Mesothelial cell of epicardium (in vitro differentiated cells): ENCODE data around the gene SPDYC. TPM values are rescaled to one million over a fixed set of nuclear protein-coding genes. Genes with fewer than 3 reads are reported as not detected.

ENCODE experiments used
- DNase-seq, 2 experiments: peaks; one replicate each; pipeline ENCODE4 v3.0.0; 2021; ENCODE audit warnings: low spot score in 2 of 2; ENCODE audit not compliant: unreplicated experiment in 2 of 2
- H3K27ac Mint-ChIP-seq: 2 replicates; pipeline ENCODE4 v1.8.0; 2021; ENCODE audit warnings: mixed read lengths
- H3K27me3 Mint-ChIP-seq: 2 replicates; pipeline ENCODE4 v1.8.0; 2021; ENCODE audit warnings: low read depth, mixed read lengths
- H3K36me3 Mint-ChIP-seq: 2 replicates; pipeline ENCODE4 v1.8.0; 2021; ENCODE audit warnings: mixed read lengths
- H3K4me1 Mint-ChIP-seq: 2 replicates; pipeline ENCODE4 v1.8.0; 2021; ENCODE audit warnings: mixed read lengths
- H3K4me3 Mint-ChIP-seq: 2 replicates; pipeline ENCODE4 v1.8.0; 2021; ENCODE audit warnings: mild to moderate bottlenecking, moderate library complexity, mixed read lengths
- H3K9me3 Mint-ChIP-seq: 2 replicates; pipeline ENCODE4 v1.8.0; 2021; ENCODE audit warnings: mixed read lengths
- microRNA-seq: library from miRNA; unstranded; fragments of <30 nt; microRNA quantifications from one replicate; pipeline ENCODE4 v1.2.0, GENCODE V29; 2021; ENCODE audit warnings: inconsistent platforms, mixed read lengths
- total RNA-seq: library from RNA; stranded (reverse); gene quantifications from 3 replicates; pipeline ENCODE4 v1.2.1, GENCODE V29; 2021
- TF ChIP-seq, protein P1 (sequence below): fragments of 200-600 bp; sonication (generic); IDR thresholded peaks from one replicate; pipeline ENCODE4 v1.5.0; 2021; ENCODE audit warnings: antibody characterized with exemption; ENCODE audit not compliant: unreplicated experiment

SPDYC gene
- total RNA-seq, 1 donor from 2014 or later, result not detected

DNA sequence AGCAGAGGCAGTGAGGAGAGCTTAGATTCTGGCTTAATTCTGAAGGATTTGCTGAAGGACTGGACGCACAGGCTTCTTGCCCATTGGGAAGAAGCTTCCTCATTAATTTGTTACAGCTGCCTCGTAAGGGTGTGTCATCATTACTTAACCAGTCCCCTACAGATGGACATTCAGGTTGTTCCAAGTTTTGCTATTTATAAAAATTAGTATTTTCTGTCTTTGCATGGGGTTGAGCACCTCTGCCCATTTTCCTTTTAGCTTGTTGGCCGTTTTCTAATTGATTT is 49.8 kb downstream of the SPDYC start:
- no peak for DNase-seq
- H3K36me3 Mint-ChIP-seq, result no peaks in the 10 kb centered on the region
- H3K27ac Mint-ChIP-seq, result no peak overlapping the region
- no peaks in the 10 kb centered on the region for H3K9me3 Mint-ChIP-seq
- peaks cover 21% of the 10 kb centered on the region for H3K4me1 Mint-ChIP-seq
- H3K4me3 Mint-ChIP-seq, result no peak overlapping the region
- no peaks in the 10 kb centered on the region for H3K27me3 Mint-ChIP-seq
- TF ChIP-seq, protein P1, sequence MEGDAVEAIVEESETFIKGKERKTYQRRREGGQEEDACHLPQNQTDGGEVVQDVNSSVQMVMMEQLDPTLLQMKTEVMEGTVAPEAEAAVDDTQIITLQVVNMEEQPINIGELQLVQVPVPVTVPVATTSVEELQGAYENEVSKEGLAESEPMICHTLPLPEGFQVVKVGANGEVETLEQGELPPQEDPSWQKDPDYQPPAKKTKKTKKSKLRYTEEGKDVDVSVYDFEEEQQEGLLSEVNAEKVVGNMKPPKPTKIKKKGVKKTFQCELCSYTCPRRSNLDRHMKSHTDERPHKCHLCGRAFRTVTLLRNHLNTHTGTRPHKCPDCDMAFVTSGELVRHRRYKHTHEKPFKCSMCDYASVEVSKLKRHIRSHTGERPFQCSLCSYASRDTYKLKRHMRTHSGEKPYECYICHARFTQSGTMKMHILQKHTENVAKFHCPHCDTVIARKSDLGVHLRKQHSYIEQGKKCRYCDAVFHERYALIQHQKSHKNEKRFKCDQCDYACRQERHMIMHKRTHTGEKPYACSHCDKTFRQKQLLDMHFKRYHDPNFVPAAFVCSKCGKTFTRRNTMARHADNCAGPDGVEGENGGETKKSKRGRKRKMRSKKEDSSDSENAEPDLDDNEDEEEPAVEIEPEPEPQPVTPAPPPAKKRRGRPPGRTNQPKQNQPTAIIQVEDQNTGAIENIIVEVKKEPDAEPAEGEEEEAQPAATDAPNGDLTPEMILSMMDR, result no peak

DNA sequence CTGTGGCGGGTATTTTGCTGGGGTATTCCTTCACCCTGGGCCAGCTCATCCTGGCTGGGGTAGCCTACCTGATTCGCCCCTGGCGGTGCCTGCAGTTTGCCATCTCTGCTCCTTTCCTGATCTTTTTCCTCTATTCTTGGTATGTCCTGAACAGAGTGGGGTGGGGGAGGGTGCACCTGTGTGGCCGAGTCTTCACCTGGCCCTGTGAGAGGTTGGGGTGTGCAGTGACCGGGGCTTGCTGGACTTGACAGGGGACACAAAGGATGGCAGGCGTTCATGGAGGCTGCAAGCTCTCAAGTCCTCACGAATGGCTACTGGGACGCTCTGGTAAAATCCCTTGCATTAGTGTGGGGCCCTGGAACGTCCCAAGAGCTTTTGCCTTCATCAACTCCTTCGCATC is 51.0 kb downstream of the SPDYC start:
- DNase-seq, result no peak
- no peak overlapping the region for H3K27ac Mint-ChIP-seq
- H3K4me1 Mint-ChIP-seq, result peaks cover 33% of the 10 kb centered on the region
- TF ChIP-seq, protein P1, result no peak
- no peak overlapping the region for H3K4me3 Mint-ChIP-seq
- H3K27me3 Mint-ChIP-seq, result peaks cover 3% of the 10 kb centered on the region
- H3K9me3 Mint-ChIP-seq, result no peaks in the 10 kb centered on the region
- H3K36me3 Mint-ChIP-seq, result no peaks in the 10 kb centered on the region

Small RNAs within 50 kb of the gene (microRNA-seq; reads per million reads assigned to microRNA genes)
- gene MIR6751, result 1.8 reads per million

Other genes starting within 250 kb of the SPDYC start
- gene PPP2R5B, start 245.5 kb upstream of the SPDYC start, total RNA-seq, result 12.3 to 14.4 TPM (median 13.5 TPM) in 3 replicates
- gene GPHA2, start 234.3 kb upstream of the SPDYC start, total RNA-seq, result not detected in 3 replicates
- gene MAJIN, start 198.1 kb upstream of the SPDYC start, total RNA-seq, result not detected in 3 replicates
- 1.5 to 1.9 TPM (median 1.7 TPM) in 3 replicates for gene BATF2, start 173.3 kb upstream of the SPDYC start, total RNA-seq
- 79.9 to 87.3 TPM (median 84.4 TPM) in 3 replicates for gene ARL2, start 156.1 kb upstream of the SPDYC start, total RNA-seq
- 19.2 to 21.0 TPM (median 20.8 TPM) in 3 replicates for gene SNX15, start 142.8 kb upstream of the SPDYC start, total RNA-seq
- 15.3 to 16.3 TPM (median 16.1 TPM) in 3 replicates for gene SAC3D1, start 129.0 kb upstream of the SPDYC start, total RNA-seq
- gene NAALADL1, start 111.7 kb upstream of the SPDYC start, total RNA-seq, result 1.2 to 1.8 TPM (median 1.5 TPM) in 3 replicates
- 16.4 to 17.0 TPM (median 16.5 TPM) in 3 replicates for gene CDCA5, start 86.2 kb upstream of the SPDYC start, total RNA-seq
- gene ZFPL1, start 86.0 kb upstream of the SPDYC start, total RNA-seq, result 43.4 to 46.2 TPM (median 45.7 TPM) in 3 replicates
- gene VPS51, start 74.0 kb upstream of the SPDYC start, total RNA-seq, result 95.7 to 114 TPM (median 113 TPM) in 3 replicates
- gene TM7SF2, start 58.4 kb upstream of the SPDYC start, total RNA-seq, result 73.4 to 75.6 TPM (median 74.2 TPM) in 3 replicates
- 6.7 to 7.5 TPM (median 7.3 TPM) in 3 replicates for gene ZNHIT2, start 52.5 kb upstream of the SPDYC start, total RNA-seq
- gene FAU, start 48.1 kb upstream of the SPDYC start, total RNA-seq, result 710 to 765 TPM (median 760 TPM) in 3 replicates
- gene MRPL49, start 47.9 kb upstream of the SPDYC start, total RNA-seq, result 41.3 to 45.3 TPM (median 43.8 TPM) in 3 replicates
- gene SYVN1, start 35.7 kb upstream of the SPDYC start, total RNA-seq, result 45.4 to 52.6 TPM (median 47.8 TPM) in 3 replicates
- 176 to 196 TPM (median 192 TPM) in 3 replicates for gene CAPN1, start 11.7 kb downstream of the SPDYC start, total RNA-seq
- gene POLA2, start 91.7 kb downstream of the SPDYC start, total RNA-seq, result 14.1 to 16.1 TPM (median 14.6 TPM) in 3 replicates
- 10.9 to 12.3 TPM (median 11.7 TPM) in 3 replicates for gene CDC42EP2, start 144.6 kb downstream of the SPDYC start, total RNA-seq
- 80.1 to 85.3 TPM (median 81.3 TPM) in 3 replicates for gene DPF2, start 163.6 kb downstream of the SPDYC start, total RNA-seq
- gene TIGD3, start 184.5 kb downstream of the SPDYC start, total RNA-seq, result 0.49 to 0.75 TPM (median 0.60 TPM) in 3 replicates
- 3.9 to 4.7 TPM (median 4.7 TPM) in 3 replicates for gene SLC25A45, start 212.4 kb downstream of the SPDYC start, total RNA-seq
- 23.5 to 26.4 TPM (median 25.0 TPM) in 3 replicates for gene FRMD8, start 216.4 kb downstream of the SPDYC start, total RNA-seq